ENCODE data around the gene TEDC1.
"Not testable (repeated sequence)": the region's sequence is repeated elsewhere in the genome, so short reads cannot be mapped to it uniquely, and the experiment has no call there.

The TEDC1 gene

GRCh38 chr14:105537580-105538474 is 46.8 kb downstream of the TEDC1 start:
- peak; percentile 63 for DNase-seq

GRCh38 chr14:105538481-105539049 is 47.5 kb downstream of the TEDC1 start:
- DNase-seq: no peak

- DNase-seq: no peak
Measured at GRCh38 chr14:105540811-105541210, 49.8 kb downstream of the TEDC1 start.

- no peak for DNase-seq
Measured at GRCh38 chr14:105541218-105541875, 50.3 kb downstream of the TEDC1 start.

- DNase-seq: not testable (repeated sequence)
Measured at GRCh38 chr14:105545676-105546075, 54.6 kb downstream of the TEDC1 start.

- not testable (repeated sequence) for DNase-seq
Measured at GRCh38 chr14:105546410-105546809, 55.4 kb downstream of the TEDC1 start.

GRCh38 chr14:105547072-105547471 is 56.0 kb downstream of the TEDC1 start:
- not testable (repeated sequence) for DNase-seq

GRCh38 chr14:105547741-105548169 is 56.7 kb downstream of the TEDC1 start:
- no peak for DNase-seq
